ENCODE measurements around the gene HERPUD1. TPM values are rescaled to one million over a fixed set of nuclear protein-coding genes. Genes with fewer than 3 reads are reported as not detected.

Gene HERPUD1
- total and polyA plus RNA-seq, 2 of the 13 experiments (the other 11 are each of a cell fraction or from before 2014, with no cell fraction given), result 96.2 to 323 TPM

DNA sequence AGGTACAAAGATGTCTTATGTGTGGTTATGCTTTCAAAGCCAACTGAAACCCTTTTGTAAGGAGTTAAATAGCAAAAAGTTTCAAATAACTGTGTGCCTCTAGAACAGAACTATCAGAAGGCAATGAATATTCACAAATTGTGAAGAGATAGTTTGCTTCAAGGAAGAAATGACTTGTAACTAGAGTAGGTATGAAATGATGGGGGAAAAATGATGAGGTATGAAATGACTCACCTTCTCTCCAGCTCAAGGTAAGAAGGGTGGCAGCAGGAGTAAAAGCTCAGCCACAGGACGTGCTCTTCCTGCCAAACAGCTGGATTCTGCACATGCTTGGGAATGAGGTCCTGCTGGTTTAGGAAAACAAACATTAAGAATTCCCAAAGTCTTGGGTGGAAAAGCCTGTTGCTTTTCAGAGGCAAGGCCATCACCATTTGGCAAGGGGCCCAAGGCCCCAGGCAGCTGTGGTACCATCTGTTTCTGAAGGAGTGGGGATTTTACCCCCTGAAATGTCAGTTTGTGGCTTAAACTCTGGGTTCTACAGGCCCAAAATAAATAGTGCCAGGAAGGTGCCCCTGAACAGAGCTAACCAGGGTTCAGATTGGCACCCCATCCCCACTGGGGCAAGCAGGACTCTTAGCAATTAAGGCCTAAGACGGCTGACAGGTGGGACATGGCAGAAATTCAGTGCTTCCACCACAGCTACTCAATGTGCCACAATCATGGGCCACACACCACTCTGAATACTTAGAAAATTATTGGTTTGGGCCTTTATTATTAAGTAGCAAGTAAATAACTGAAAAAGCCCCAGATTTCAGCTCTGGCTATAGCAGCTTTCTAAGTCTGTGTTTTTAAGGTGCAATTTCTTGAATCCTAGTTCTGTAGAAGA lies 13.3 kb downstream of the HERPUD1 start (continued):
- TF ChIP-seq, protein P1, sequence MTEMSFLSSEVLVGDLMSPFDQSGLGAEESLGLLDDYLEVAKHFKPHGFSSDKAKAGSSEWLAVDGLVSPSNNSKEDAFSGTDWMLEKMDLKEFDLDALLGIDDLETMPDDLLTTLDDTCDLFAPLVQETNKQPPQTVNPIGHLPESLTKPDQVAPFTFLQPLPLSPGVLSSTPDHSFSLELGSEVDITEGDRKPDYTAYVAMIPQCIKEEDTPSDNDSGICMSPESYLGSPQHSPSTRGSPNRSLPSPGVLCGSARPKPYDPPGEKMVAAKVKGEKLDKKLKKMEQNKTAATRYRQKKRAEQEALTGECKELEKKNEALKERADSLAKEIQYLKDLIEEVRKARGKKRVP (CRISPR knock-in tag; IDR thresholded peaks at IDR 0.05), result 0 out of 4 replicates have a peak, but pooled peaks of 1 of the 2 experiments have one; percentile 4
- TF ChIP-seq SRSF4 (IDR thresholded peaks at IDR 0.05; ENCODE audit: low read depth, low read length, poor library complexity, severe bottlenecking) (no peak), ARHGAP35 (CRISPR knock-in tag; IDR thresholded peaks at IDR 0.05; ENCODE audit: borderline replicate concordance) (no peak), ZNF614 (CRISPR knock-in tag; IDR thresholded peaks at IDR 0.05; ENCODE audit: borderline replicate concordance) (no peak), ZFP62 (CRISPR knock-in tag; IDR thresholded peaks at IDR 0.05) (0 out of 2 replicates have a peak, but pooled peaks have one; percentile 32), ZNF782 (CRISPR knock-in tag; IDR thresholded peaks at IDR 0.05; ENCODE audit: borderline replicate concordance) (no peak), ARID2 (CRISPR knock-in tag; IDR thresholded peaks at IDR 0.05; ENCODE audit: borderline replicate concordance) (0 out of 2 replicates have a peak, but pooled peaks have one; percentile 71), HNRNPL (IDR thresholded peaks at IDR 0.05; ENCODE audit: low read depth, low read length) (no peak), ZZZ3 (CRISPR knock-in tag; IDR thresholded peaks at IDR 0.05; ENCODE audit: borderline replicate concordance) (no peak), TEAD3 (CRISPR knock-in tag; optimal IDR thresholded peaks at IDR 0.05; ENCODE audit: borderline replicate concordance) (peak; percentile 21), PAF1 (CRISPR knock-in tag; IDR thresholded peaks at IDR 0.05) (0 out of 2 replicates have a peak, but pooled peaks have one; percentile 73), FOXP4 (CRISPR knock-in tag; IDR thresholded peaks at IDR 0.05) (no peak), DPF2 (CRISPR knock-in tag; IDR thresholded peaks at IDR 0.05; ENCODE audit: borderline replicate concordance, low read depth) (no peak)
- TF ChIP-seq, protein P2, sequence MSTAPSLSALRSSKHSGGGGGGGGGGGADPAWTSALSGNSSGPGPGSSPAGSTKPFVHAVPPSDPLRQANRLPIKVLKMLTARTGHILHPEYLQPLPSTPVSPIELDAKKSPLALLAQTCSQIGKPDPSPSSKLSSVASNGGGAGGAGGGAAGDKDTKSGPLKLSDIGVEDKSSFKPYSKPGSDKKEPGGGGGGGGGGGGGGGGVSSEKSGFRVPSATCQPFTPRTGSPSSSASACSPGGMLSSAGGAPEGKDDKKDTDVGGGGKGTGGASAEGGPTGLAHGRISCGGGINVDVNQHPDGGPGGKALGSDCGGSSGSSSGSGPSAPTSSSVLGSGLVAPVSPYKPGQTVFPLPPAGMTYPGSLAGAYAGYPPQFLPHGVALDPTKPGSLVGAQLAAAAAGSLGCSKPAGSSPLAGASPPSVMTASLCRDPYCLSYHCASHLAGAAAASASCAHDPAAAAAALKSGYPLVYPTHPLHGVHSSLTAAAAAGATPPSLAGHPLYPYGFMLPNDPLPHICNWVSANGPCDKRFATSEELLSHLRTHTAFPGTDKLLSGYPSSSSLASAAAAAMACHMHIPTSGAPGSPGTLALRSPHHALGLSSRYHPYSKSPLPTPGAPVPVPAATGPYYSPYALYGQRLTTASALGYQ (CRISPR knock-in tag; IDR thresholded peaks at IDR 0.05), result no peak
- TF ChIP-seq, protein P3, sequence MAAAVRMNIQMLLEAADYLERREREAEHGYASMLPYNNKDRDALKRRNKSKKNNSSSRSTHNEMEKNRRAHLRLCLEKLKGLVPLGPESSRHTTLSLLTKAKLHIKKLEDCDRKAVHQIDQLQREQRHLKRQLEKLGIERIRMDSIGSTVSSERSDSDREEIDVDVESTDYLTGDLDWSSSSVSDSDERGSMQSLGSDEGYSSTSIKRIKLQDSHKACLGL (CRISPR knock-in tag; IDR thresholded peaks at IDR 0.05), result no peak
- TF ChIP-seq, protein P4, sequence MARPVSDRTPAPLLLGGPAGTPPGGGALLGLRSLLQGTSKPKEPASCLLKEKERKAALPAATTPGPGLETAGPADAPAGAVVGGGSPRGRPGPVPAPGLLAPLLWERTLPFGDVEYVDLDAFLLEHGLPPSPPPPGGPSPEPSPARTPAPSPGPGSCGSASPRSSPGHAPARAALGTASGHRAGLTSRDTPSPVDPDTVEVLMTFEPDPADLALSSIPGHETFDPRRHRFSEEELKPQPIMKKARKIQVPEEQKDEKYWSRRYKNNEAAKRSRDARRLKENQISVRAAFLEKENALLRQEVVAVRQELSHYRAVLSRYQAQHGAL (CRISPR knock-in tag; IDR thresholded peaks at IDR 0.05; ENCODE audit: not compliant biosample characterization), result peak; percentile 50
- TF ChIP-seq, protein P5, sequence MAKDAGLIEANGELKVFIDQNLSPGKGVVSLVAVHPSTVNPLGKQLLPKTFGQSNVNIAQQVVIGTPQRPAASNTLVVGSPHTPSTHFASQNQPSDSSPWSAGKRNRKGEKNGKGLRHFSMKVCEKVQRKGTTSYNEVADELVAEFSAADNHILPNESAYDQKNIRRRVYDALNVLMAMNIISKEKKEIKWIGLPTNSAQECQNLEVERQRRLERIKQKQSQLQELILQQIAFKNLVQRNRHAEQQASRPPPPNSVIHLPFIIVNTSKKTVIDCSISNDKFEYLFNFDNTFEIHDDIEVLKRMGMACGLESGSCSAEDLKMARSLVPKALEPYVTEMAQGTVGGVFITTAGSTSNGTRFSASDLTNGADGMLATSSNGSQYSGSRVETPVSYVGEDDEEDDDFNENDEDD (CRISPR knock-in tag; IDR thresholded peaks at IDR 0.05; ENCODE audit: borderline replicate concordance), result no peak
- TF ChIP-seq, protein P6, sequence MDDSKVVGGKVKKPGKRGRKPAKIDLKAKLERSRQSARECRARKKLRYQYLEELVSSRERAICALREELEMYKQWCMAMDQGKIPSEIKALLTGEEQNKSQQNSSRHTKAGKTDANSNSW (CRISPR knock-in tag; IDR thresholded peaks at IDR 0.05; ENCODE audit: borderline replicate concordance), result no peak
